Testis (tissue), 2 donors: ENCODE results near the gene ARHGAP22.

Experiments
- CTCF ChIP-seq, 3 experiments: fragments of 450-650 bp in 2 of 3; fragments of 200-600 bp in 1 of 3; sonication (generic) in 1 of 3; IDR thresholded peaks; one replicate each; pipeline ENCODE4 v1.5.1; 2016 to 2019; ENCODE audit warnings: antibody characterized with exemption in 3 of 3, mild to moderate bottlenecking in 2 of 3, moderate library complexity in 1 of 3
- POLR2A ChIP-seq: fragments of 450-650 bp; IDR thresholded peaks from one replicate; pipeline ENCODE4 v1.6.1; 2017; ENCODE audit warnings: antibody characterized with exemption, mild to moderate bottlenecking, moderate library complexity

DNA sequence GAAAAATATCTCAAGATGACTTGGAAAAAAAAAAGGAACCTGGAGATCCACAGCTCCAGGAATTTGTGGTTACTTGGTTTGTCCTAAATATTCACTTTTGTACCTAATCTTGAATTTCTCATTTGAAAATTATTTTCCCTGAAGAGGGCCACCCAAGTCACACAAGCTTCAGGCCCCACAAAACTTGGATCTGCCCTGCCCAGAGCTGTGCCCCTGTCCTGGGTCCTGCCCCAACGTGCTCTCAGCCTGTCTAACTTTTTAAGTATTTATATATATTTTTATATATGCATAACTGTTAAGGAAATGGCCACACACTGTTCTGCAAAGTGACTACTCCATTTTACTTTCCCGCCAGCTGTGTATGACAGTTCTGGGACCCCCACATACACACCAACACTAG lies 123.5 kb downstream of the ARHGAP22 start:
- TF ChIP-seq CTCF (IDR thresholded peaks at IDR 0.05) (no peak), POLR2A (no peak)
